ENCODE results near the gene DYRK1A.

GRCh38 chr21:37331411-37331810 is 35.2 kb upstream of the DYRK1A start:
- TF ChIP-seq PATZ1 (CRISPR knock-in tag; IDR thresholded peaks at IDR 0.05; ENCODE audit: borderline replicate concordance) (no peak), CSDC2 (CRISPR knock-in tag; IDR thresholded peaks at IDR 0.05) (no peak), ZFP3 (CRISPR knock-in tag; IDR thresholded peaks at IDR 0.05) (no peak), TSHZ2 (CRISPR knock-in tag; IDR thresholded peaks at IDR 0.05) (no peak), CREB5 (CRISPR knock-in tag; IDR thresholded peaks at IDR 0.05; ENCODE audit: low read depth) (no peak), ARNTL (CRISPR knock-in tag; IDR thresholded peaks at IDR 0.05; ENCODE audit: borderline replicate concordance, low read depth) (no peak)
